Prostate gland (tissue), 2 donors: ENCODE measurements around the gene WWOX. TPM values are rescaled to one million over a fixed set of nuclear protein-coding genes. Genes with fewer than 3 reads are reported as not detected.

ENCODE experiments used
- DNase-seq: peaks from one replicate; pipeline ENCODE4 v3.0.0-alpha.2; 2019; ENCODE audit warnings: low spot score
- H3K27ac ChIP-seq, 2 donors: fragments of 200-600 bp; sonication (generic); 2 replicates each; pipeline ENCODE4 v1.5.1; 2017 to 2019
- H3K27me3 ChIP-seq: fragments of 200-600 bp; sonication (generic); replicated peaks from 2 replicates; pipeline ENCODE4 v1.5.1; 2019; ENCODE audit not compliant: insufficient read depth
- H3K36me3 ChIP-seq, 2 donors: fragments of 200-600 bp; sonication (generic); 1 replicate in 1 of 2; 2 replicates in 1 of 2; pipeline versions ENCODE4 v1.5.1 to v1.8.1; 2017 to 2019
- H3K4me1 ChIP-seq: fragments of 200-600 bp; sonication (generic); replicated peaks from 2 replicates; pipeline ENCODE4 v1.5.1; 2019
- H3K4me3 ChIP-seq, 2 donors: fragments of 200-600 bp; sonication (generic); 2 replicates each; pipeline ENCODE4 v1.5.1; 2017 to 2019
- H3K9me3 ChIP-seq: fragments of 200-600 bp; sonication (generic); 2 replicates; pipeline ENCODE4 v1.5.1; 2017
- CTCF ChIP-seq, 4 experiments: fragments of 200-600 bp in 2 of 4; fragments of 450-650 bp in 2 of 4; sonication (generic) in 2 of 4; IDR thresholded peaks; 1 replicate in 3 of 4; 2 replicates in 1 of 4; pipeline ENCODE4 v1.5.1; 2016 to 2019; ENCODE audit warnings: antibody characterized with exemption in 4 of 4, mild to moderate bottlenecking in 2 of 4, moderate library complexity in 2 of 4
- POLR2A ChIP-seq: fragments of 450-650 bp; IDR thresholded peaks from one replicate; pipeline ENCODE4 v1.6.1; 2016; ENCODE audit warnings: antibody characterized with exemption, mild to moderate bottlenecking
- POLR2AphosphoS5 ChIP-seq: sonication (generic); formaldehyde crosslinking; IDR thresholded peaks from one replicate; pipeline ENCODE4 v1.6.1; 2017; ENCODE audit warnings: antibody characterized with exemption
- WGBS: methylation state at CpG from one replicate; pipeline ENCODE4 v1.1.5; 2018; 5-methylcytosine and 5-hydroxymethylcytosine counted together
- intact Hi-C: fragments of 100-400 bp; cut with DNase I; formaldehyde crosslinking; loops from one replicate; pipeline ENCODE4 v1.14.2; 2022
- total RNA-seq, 2 donors: library from RNA; depleted of rRNA; stranded (reverse); fragments of >200 nt; gene quantifications; one replicate each; pipeline ENCODE4 v1.1.0, GENCODE V29; 2016

WWOX gene
- total RNA-seq, 2 donors from 2014 or later: 93.2 to 99.4 TPM

- intact Hi-C loops: no loop called here
- 86% methylated on average over 7 of the region's 7 CpGs for WGBS
- H3K27me3 ChIP-seq: no peaks in the 10 kb centered on the region
- no peaks in the 10 kb centered on the region for H3K9me3 ChIP-seq
- no peak for TF ChIP-seq POLR2A
- no peak for TF ChIP-seq POLR2AphosphoS5
- TF ChIP-seq CTCF (IDR thresholded peaks at IDR 0.05): no peak
- H3K27ac ChIP-seq: no peak overlapping the region
- no peaks in the 10 kb centered on the region for H3K36me3 ChIP-seq
- no peak for DNase-seq
- H3K4me1 ChIP-seq: no peaks in the 10 kb centered on the region
- no peak overlapping the region for H3K4me3 ChIP-seq
Measured at GRCh38 chr16:79097166-79097565, 997.7 kb downstream of the WWOX start.

GRCh38 chr16:79097771-79098170 lies 998.3 kb downstream of the WWOX start:
- H3K27me3 ChIP-seq: no peaks in the 10 kb centered on the region
- no peaks in the 10 kb centered on the region for H3K9me3 ChIP-seq
- no peaks in the 10 kb centered on the region for H3K36me3 ChIP-seq
- no peak for DNase-seq
- intact Hi-C loops: no loop called here
- H3K4me3 ChIP-seq: no peak overlapping the region
- H3K4me1 ChIP-seq: no peaks in the 10 kb centered on the region
- H3K27ac ChIP-seq: no peak overlapping the region
- TF ChIP-seq POLR2AphosphoS5 (no peak), CTCF (IDR thresholded peaks at IDR 0.05) (no peak), POLR2A (no peak)
- 87% methylated on average over 7 of the region's 7 CpGs for WGBS

GRCh38 chr16:79098907-79099306 lies 999.5 kb downstream of the WWOX start:
- intact Hi-C loops: no loop called here
- Histone ChIP-seq H3K4me3 (no peak overlapping the region), H3K27ac (no peak overlapping the region), H3K27me3 (no peaks in the 10 kb centered on the region), H3K36me3 (no peaks in the 10 kb centered on the region), H3K9me3 (no peaks in the 10 kb centered on the region), H3K4me1 (no peaks in the 10 kb centered on the region)
- TF ChIP-seq POLR2A (no peak), POLR2AphosphoS5 (no peak), CTCF (IDR thresholded peaks at IDR 0.05) (no peak)
- DNase-seq: no peak
- WGBS: 93% methylated on average over 3 of the region's 3 CpGs

GRCh38 chr16:79099716-79100115 lies 1000.3 kb downstream of the WWOX start:
- no peak for TF ChIP-seq POLR2AphosphoS5
- TF ChIP-seq POLR2A: no peak
- TF ChIP-seq CTCF (IDR thresholded peaks at IDR 0.05): no peak
- intact Hi-C loops: no loop called here
- Histone ChIP-seq H3K27ac (no peak overlapping the region), H3K4me1 (no peaks in the 10 kb centered on the region), H3K36me3 (no peaks in the 10 kb centered on the region), H3K9me3 (no peaks in the 10 kb centered on the region), H3K27me3 (no peaks in the 10 kb centered on the region), H3K4me3 (no peak overlapping the region)
- no peak for DNase-seq
- WGBS: 64% methylated on average over 2 of the region's 2 CpGs

- Histone ChIP-seq H3K9me3 (no peaks in the 10 kb centered on the region), H3K4me1 (no peaks in the 10 kb centered on the region), H3K27me3 (no peaks in the 10 kb centered on the region), H3K4me3 (no peak overlapping the region), H3K36me3 (no peaks in the 10 kb centered on the region), H3K27ac (no peak overlapping the region)
- 79% methylated on average over 8 of the region's 8 CpGs for WGBS
- intact Hi-C loops: no loop called here
- no peak for DNase-seq
- TF ChIP-seq POLR2A (no peak), CTCF (IDR thresholded peaks at IDR 0.05) (no peak), POLR2AphosphoS5 (no peak)
Measured at GRCh38 chr16:79100447-79100846, 1001.0 kb downstream of the WWOX start.
